SK-N-SH treated with all-trans-retinoic acid at 6 μM for 48 hours (cell line): ENCODE data around the gene RAB31.

ENCODE experiments used
- ATAC-seq: fragments of 200-7000 bp; cut with Tn5 transposase; 3 replicates; pipeline ENCODE4 v1.9.1; 2020; ENCODE audit warnings: mild to moderate bottlenecking, moderate library complexity
- ARNTL ChIP-seq: fragments of 450-650 bp; formaldehyde crosslinking; IDR thresholded peaks from 2 replicates; pipeline ENCODE4 v1.5.0; 2020; ENCODE audit warnings: low read depth, mild to moderate bottlenecking, moderate library complexity, borderline replicate concordance
- CREB5 ChIP-seq: fragments of 250-450 bp; sonication (Bioruptor Pico); IDR thresholded peaks from 2 replicates; pipeline ENCODE4 v1.5.1; 2020; ENCODE audit warnings: low read depth, mild to moderate bottlenecking, moderate library complexity
- CSRNP3 ChIP-seq: fragments of 250-450 bp; sonication (Bioruptor Pico); IDR thresholded peaks from 2 replicates; pipeline ENCODE4 v1.5.1; 2021; ENCODE audit warnings: mild to moderate bottlenecking, moderate library complexity
- GLIS3 ChIP-seq: fragments of 250-450 bp; sonication (Bioruptor Pico); IDR thresholded peaks from 2 replicates; pipeline ENCODE4 v1.5.0; 2020; ENCODE audit warnings: mild to moderate bottlenecking, moderate library complexity
- ISL1 ChIP-seq: fragments of 250-450 bp; sonication (Bioruptor Pico); IDR thresholded peaks from 2 replicates; pipeline ENCODE4 v2.1.2; 2022; ENCODE audit warnings: mild to moderate bottlenecking, moderate library complexity
- PATZ1 ChIP-seq: fragments of 250-450 bp; sonication (Bioruptor Pico); IDR thresholded peaks from 2 replicates; pipeline ENCODE4 v1.8.0; 2020; ENCODE audit warnings: mild to moderate bottlenecking, moderate library complexity, borderline replicate concordance
- POU6F1 ChIP-seq: fragments of 250-450 bp; sonication (Bioruptor Pico); IDR thresholded peaks from 2 replicates; pipeline ENCODE4 v1.8.0; 2021; ENCODE audit warnings: low read depth, mild to moderate bottlenecking, moderate library complexity, borderline replicate concordance
- RARB ChIP-seq: fragments of 250-450 bp; sonication (Bioruptor Pico); IDR thresholded peaks from 2 replicates; pipeline ENCODE4 v1.8.0; 2021; ENCODE audit warnings: mild to moderate bottlenecking, moderate library complexity
- SNAI2 ChIP-seq: fragments of 250-450 bp; sonication (Bioruptor Pico); IDR thresholded peaks from 2 replicates; pipeline ENCODE4 v1.5.0; 2020; ENCODE audit warnings: mild to moderate bottlenecking, moderate library complexity
- TCF4 ChIP-seq: fragments of 250-450 bp; sonication (Bioruptor Pico); IDR thresholded peaks from 2 replicates; pipeline ENCODE4 v1.8.0; 2021; ENCODE audit warnings: mild to moderate bottlenecking, moderate library complexity, borderline replicate concordance
- TOX ChIP-seq: fragments of 250-450 bp; sonication (Bioruptor Pico); IDR thresholded peaks from 2 replicates; pipeline ENCODE4 v1.8.0; 2021; ENCODE audit warnings: mild to moderate bottlenecking, moderate library complexity, borderline replicate concordance
- TSHZ2 ChIP-seq: fragments of 250-450 bp; sonication (Bioruptor Pico); IDR thresholded peaks from 2 replicates; pipeline ENCODE4 v1.5.0; 2020; ENCODE audit warnings: mild to moderate bottlenecking, moderate library complexity
- ZC3H10 ChIP-seq: fragments of 250-450 bp; sonication (Bioruptor Pico); IDR thresholded peaks from 2 replicates; pipeline ENCODE4 v1.5.1; 2021; ENCODE audit warnings: mild to moderate bottlenecking, moderate library complexity
- ZFP3 ChIP-seq: fragments of 250-450 bp; sonication (Bioruptor Pico); IDR thresholded peaks from 2 replicates; pipeline ENCODE4 v1.5.0; 2020; ENCODE audit warnings: mild to moderate bottlenecking, moderate library complexity
- ZNF565 ChIP-seq: fragments of 450-650 bp; formaldehyde crosslinking; conservative IDR thresholded peaks from 2 replicates; pipeline ENCODE4 v1.5.0; 2020; ENCODE audit warnings: low read depth, mild to moderate bottlenecking, moderate library complexity
- ZNF70 ChIP-seq: fragments of 450-650 bp; formaldehyde crosslinking; IDR thresholded peaks from 2 replicates; pipeline ENCODE4 v1.5.0; 2020; ENCODE audit warnings: mild to moderate bottlenecking, moderate library complexity
- ZNF8 ChIP-seq: fragments of 450-650 bp; formaldehyde crosslinking; IDR thresholded peaks from 2 replicates; pipeline ENCODE4 v1.5.0; 2020; ENCODE audit warnings: mild to moderate bottlenecking, moderate library complexity

RAB31 gene

GRCh38 chr18:9739516-9739915 is 31.4 kb downstream of the RAB31 start (continued):
- no peak for TF ChIP-seq TSHZ2 (CRISPR knock-in tag)
- TF ChIP-seq ZNF8: no peak
- TF ChIP-seq ZC3H10: no peak
- TF ChIP-seq ZNF70 (CRISPR knock-in tag): no peak
- no peak for TF ChIP-seq SNAI2 (CRISPR knock-in tag)
- no peak for TF ChIP-seq ARNTL (CRISPR knock-in tag)
- no peak for TF ChIP-seq POU6F1 (CRISPR knock-in tag)
- TF ChIP-seq, all 23 proteins: peak for 0

- ATAC-seq: no peak
- TF ChIP-seq PATZ1: no peak
- no peak for TF ChIP-seq GLIS3 (CRISPR knock-in tag)
- no peak for TF ChIP-seq CSRNP3
- TF ChIP-seq POU6F1 (CRISPR knock-in tag): no peak
- TF ChIP-seq ZC3H10: no peak
- no peak for TF ChIP-seq TOX (CRISPR knock-in tag)
- no peak for TF ChIP-seq ZFP3 (CRISPR knock-in tag)
- TF ChIP-seq CREB5 (CRISPR knock-in tag): no peak
- no peak for TF ChIP-seq SNAI2 (CRISPR knock-in tag)
- no peak for TF ChIP-seq TSHZ2 (CRISPR knock-in tag)
- no peak for TF ChIP-seq ISL1 (CRISPR knock-in tag)
- TF ChIP-seq TCF4 (CRISPR knock-in tag): no peak
- TF ChIP-seq ZNF565 (CRISPR knock-in tag): no peak
- no peak for TF ChIP-seq ZNF70 (CRISPR knock-in tag)
- no peak for TF ChIP-seq RARB (CRISPR knock-in tag)
Observed at GRCh38 chr18:9740071-9740470, 32.0 kb downstream of the RAB31 start.
